KMS-11 (cell line): ENCODE data around the gene AIRE.

Experiments
- H2AFZ ChIP-seq: fragments of 200-600 bp; sonication (generic); 2 replicates; pipeline ENCODE4 v1.6.1; 2016; ENCODE audit warnings: antibody characterized with exemption, mixed run types, low read depth
- H3K27ac ChIP-seq: fragments of 200-600 bp; sonication (generic); 2 replicates; pipeline ENCODE4 v1.6.1; 2016; ENCODE audit warnings: mild to moderate bottlenecking, mixed run types
- H3K27me3 ChIP-seq: fragments of 200-600 bp; sonication (generic); 2 replicates; pipeline ENCODE4 v1.6.1; 2017; ENCODE audit warnings: mild to moderate bottlenecking, low read depth, mixed run types, moderate library complexity; ENCODE audit not compliant: insufficient read depth
- H3K36me3 ChIP-seq: fragments of 200-600 bp; sonication (generic); 2 replicates; pipeline ENCODE4 v1.6.1; 2017; ENCODE audit warnings: mild to moderate bottlenecking, mixed run types; ENCODE audit not compliant: insufficient read depth
- H3K4me1 ChIP-seq: fragments of 200-600 bp; sonication (generic); 2 replicates; pipeline ENCODE4 v1.6.1; 2016; ENCODE audit warnings: mild to moderate bottlenecking, low read depth, mixed run types; ENCODE audit not compliant: poor library complexity, severe bottlenecking
- H3K4me2 ChIP-seq: fragments of 200-600 bp; sonication (generic); 2 replicates; pipeline ENCODE4 v1.7.0; 2016; ENCODE audit warnings: mild to moderate bottlenecking, mixed run types
- H3K4me3 ChIP-seq: fragments of 200-600 bp; sonication (generic); IDR thresholded peaks from 2 replicates; pipeline ENCODE4 v1.6.1; 2017; ENCODE audit warnings: low read depth, low read length, mixed read lengths; ENCODE audit not compliant: insufficient read depth
- H3K79me2 ChIP-seq: fragments of 200-600 bp; sonication (generic); 2 replicates; pipeline ENCODE4 v1.6.1; 2016; ENCODE audit warnings: low read depth, mixed run types; ENCODE audit not compliant: insufficient read depth
- H3K9ac ChIP-seq: fragments of 200-600 bp; sonication (generic); 2 replicates; pipeline ENCODE4 v1.6.1; 2016; ENCODE audit warnings: mild to moderate bottlenecking, mixed run types
- H4K20me1 ChIP-seq: fragments of 200-600 bp; sonication (generic); 2 replicates; pipeline ENCODE4 v1.6.1; 2016; ENCODE audit warnings: mild to moderate bottlenecking, mixed run types; ENCODE audit not compliant: insufficient read depth
- TF ChIP-seq, protein P1 (sequence below): fragments of 200-600 bp; sonication (generic); conservative IDR thresholded peaks from 2 replicates; pipeline ENCODE4 v1.6.1; 2017; ENCODE audit warnings: low read depth, mild to moderate bottlenecking, antibody characterized with exemption, low read length, moderate library complexity, mixed read lengths

Gene AIRE

GRCh38 chr21:44292812-44293195, 7.1 kb downstream of the AIRE start:
- TF ChIP-seq, protein P1, sequence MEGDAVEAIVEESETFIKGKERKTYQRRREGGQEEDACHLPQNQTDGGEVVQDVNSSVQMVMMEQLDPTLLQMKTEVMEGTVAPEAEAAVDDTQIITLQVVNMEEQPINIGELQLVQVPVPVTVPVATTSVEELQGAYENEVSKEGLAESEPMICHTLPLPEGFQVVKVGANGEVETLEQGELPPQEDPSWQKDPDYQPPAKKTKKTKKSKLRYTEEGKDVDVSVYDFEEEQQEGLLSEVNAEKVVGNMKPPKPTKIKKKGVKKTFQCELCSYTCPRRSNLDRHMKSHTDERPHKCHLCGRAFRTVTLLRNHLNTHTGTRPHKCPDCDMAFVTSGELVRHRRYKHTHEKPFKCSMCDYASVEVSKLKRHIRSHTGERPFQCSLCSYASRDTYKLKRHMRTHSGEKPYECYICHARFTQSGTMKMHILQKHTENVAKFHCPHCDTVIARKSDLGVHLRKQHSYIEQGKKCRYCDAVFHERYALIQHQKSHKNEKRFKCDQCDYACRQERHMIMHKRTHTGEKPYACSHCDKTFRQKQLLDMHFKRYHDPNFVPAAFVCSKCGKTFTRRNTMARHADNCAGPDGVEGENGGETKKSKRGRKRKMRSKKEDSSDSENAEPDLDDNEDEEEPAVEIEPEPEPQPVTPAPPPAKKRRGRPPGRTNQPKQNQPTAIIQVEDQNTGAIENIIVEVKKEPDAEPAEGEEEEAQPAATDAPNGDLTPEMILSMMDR: no peak
- no peak overlapping the region for H3K9ac ChIP-seq
- H4K20me1 ChIP-seq: no peaks in the 10 kb centered on the region
- H3K4me1 ChIP-seq: peaks cover 25% of the 10 kb centered on the region
- no peak overlapping the region for H2AFZ ChIP-seq
- no peak overlapping the region for H3K4me2 ChIP-seq
- peaks cover 47% of the 10 kb centered on the region for H3K27me3 ChIP-seq
- H3K79me2 ChIP-seq: no peaks in the 10 kb centered on the region
- no peak overlapping the region for H3K27ac ChIP-seq
- H3K4me3 ChIP-seq: no peak overlapping the region
- H3K36me3 ChIP-seq: no peaks in the 10 kb centered on the region

GRCh38 chr21:44293551-44294231, 8.0 kb downstream of the AIRE start:
- no peak overlapping the region for H3K9ac ChIP-seq
- peaks cover 38% of the 10 kb centered on the region for H3K27me3 ChIP-seq
- no peak overlapping the region for H2AFZ ChIP-seq
- TF ChIP-seq, protein P1: no peak
- no peaks in the 10 kb centered on the region for H3K36me3 ChIP-seq
- H3K27ac ChIP-seq: no peak overlapping the region
- no peak overlapping the region for H3K4me2 ChIP-seq
- H3K4me3 ChIP-seq: no peak overlapping the region
- no peaks in the 10 kb centered on the region for H3K79me2 ChIP-seq
- no peaks in the 10 kb centered on the region for H4K20me1 ChIP-seq
- H3K4me1 ChIP-seq: peaks cover 33% of the 10 kb centered on the region

DNA sequence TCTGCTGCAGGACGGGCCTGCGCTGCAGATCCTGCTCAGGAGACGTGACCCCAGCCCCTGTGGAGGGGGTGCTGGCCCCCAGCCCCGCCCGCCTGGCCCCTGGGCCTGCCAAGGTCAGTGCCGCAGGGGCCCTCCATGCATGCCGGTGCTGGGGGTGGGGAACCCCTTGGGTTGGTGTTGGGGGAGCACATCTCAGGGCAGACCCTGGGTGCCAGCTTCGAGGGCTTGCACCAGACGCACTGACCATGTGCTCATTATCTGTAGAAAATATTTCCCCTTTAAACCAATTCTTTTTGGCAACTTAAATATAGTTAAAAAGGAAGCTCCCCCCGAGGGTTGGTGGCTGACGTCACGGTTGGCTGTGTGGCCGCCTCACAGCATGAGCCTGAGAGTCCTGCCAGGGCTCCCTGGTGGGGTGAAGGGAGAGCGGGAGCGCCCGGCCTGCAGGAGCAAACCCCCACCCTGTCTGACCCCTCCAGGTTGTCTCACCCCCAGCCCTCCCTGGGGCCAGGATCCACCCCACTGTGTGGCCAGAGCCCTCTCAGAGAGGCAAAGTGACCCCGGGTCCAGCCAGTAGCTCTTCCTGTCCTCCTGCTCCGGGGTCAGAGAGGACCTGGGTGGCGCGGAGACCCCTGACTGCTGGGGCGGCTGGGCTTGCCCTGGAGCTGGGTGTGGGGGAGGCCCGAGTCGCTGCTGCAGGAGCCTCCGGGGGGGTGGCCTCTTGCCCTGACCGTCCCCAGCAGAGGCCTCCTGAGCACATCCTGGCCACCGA, 8.9 kb downstream of the AIRE start:
- no peaks in the 10 kb centered on the region for H4K20me1 ChIP-seq
- H3K4me3 ChIP-seq: no peak overlapping the region
- no peak overlapping the region for H3K9ac ChIP-seq
- TF ChIP-seq, protein P1: no peak
- no peak overlapping the region for H3K4me2 ChIP-seq
- H2AFZ ChIP-seq: no peak overlapping the region
- no peaks in the 10 kb centered on the region for H3K79me2 ChIP-seq
- peaks cover 39% of the 10 kb centered on the region for H3K4me1 ChIP-seq
- H3K27ac ChIP-seq: no peak overlapping the region
- H3K36me3 ChIP-seq: no peaks in the 10 kb centered on the region
- H3K27me3 ChIP-seq: peaks cover 29% of the 10 kb centered on the region

- TF ChIP-seq, protein P1: no peak
- H3K4me1 ChIP-seq: peaks cover 39% of the 10 kb centered on the region
Observed at GRCh38 chr21:44295163-44295573, 9.5 kb downstream of the AIRE start.

More at GRCh38 chr21:44295163-44295573, 9.5 kb downstream of the AIRE start:
- Histone ChIP-seq H3K79me2 (no peaks in the 10 kb centered on the region), H3K27ac (no peak overlapping the region), H3K9ac (no peak overlapping the region), H3K36me3 (no peaks in the 10 kb centered on the region), H3K4me2 (no peak overlapping the region), H4K20me1 (no peaks in the 10 kb centered on the region), H3K27me3 (peaks cover 23% of the 10 kb centered on the region), H2AFZ (no peak overlapping the region), H3K4me3 (no peak overlapping the region)
